ENCODE data around the gene CAPN15. TPM values are rescaled to one million over a fixed set of nuclear protein-coding genes. Genes with fewer than 3 reads are reported as not detected.

CAPN15 gene
- polyA plus RNA-seq, 3 donors = 3.4 to 42.6 (median 3.9) TPM

GRCh38 chr16:564690-565418 lies 37.3 kb downstream of the CAPN15 start:
- intact Hi-C loops (cut with micrococcal nuclease) = no loop called here
- Histone ChIP-seq H3K27me3 (ENCODE audit: control insufficient read depth in 2 of 2, insufficient read depth in 2 of 2, low read length in 2 of 2) (peaks cover 5 to 12% of the 10 kb centered on the region in 2 donors), H2AFZ (ENCODE audit: insufficient read depth, low read depth, low read length, poor library complexity, severe bottlenecking) (no peak overlapping the region), H3K4me2 (replicated peaks; ENCODE audit: extremely low read depth, low read length, poor library complexity, severe bottlenecking) (no peak overlapping the region), H3K4me1 (ENCODE audit: control insufficient read depth in 1 of 2, insufficient read depth in 2 of 2, low read length in 2 of 2) (peaks cover 18 to 26% of the 10 kb centered on the region in 2 donors), H4K20me1 (ENCODE audit: insufficient read depth, low read length) (no peaks in the 10 kb centered on the region), H3K79me2 (ENCODE audit: insufficient read depth, low read length) (no peaks in the 10 kb centered on the region), H3K36me3 (replicated peaks in 1 of 2; ENCODE audit: control insufficient read depth in 1 of 2, insufficient read depth in 2 of 2, low read length in 2 of 2) (no peaks in the 10 kb centered on the region), H3K4me3 (replicated peaks in 1 of 3; ENCODE audit: low read depth in 2 of 3, low read length in 3 of 3) (no peak overlapping the region), H3K9me3 (replicated peaks in 1 of 2; ENCODE audit: control insufficient read depth in 1 of 2, insufficient read depth in 1 of 2, low read length in 2 of 2) (no peaks in the 10 kb centered on the region), H3K9ac (ENCODE audit: insufficient read depth, low read length, poor library complexity, severe bottlenecking) (no peak overlapping the region), H3K27ac (ENCODE audit: low read depth in 1 of 2, low read length in 2 of 2) (no peak overlapping the region)
- peaks cover 0 to 2% (median 0%) of the 10 kb centered on the region in 7 donors for H3K9me3 Mint-ChIP-seq
- peaks cover 16% of the 10 kb centered on the region for H3K4me1 Mint-ChIP-seq
- 93% methylated on average over 41 of the region's 42 CpGs for WGBS (ENCODE audit: insufficient coverage)
- DNase-seq = no peak
- H3K36me3 Mint-ChIP-seq = no peaks in the 10 kb centered on the region
- H3K27ac Mint-ChIP-seq = no peak overlapping the region
- H3K27me3 Mint-ChIP-seq (ENCODE audit: low read depth in 3 of 3) = peaks cover 11 to 19% (median 19%) of the 10 kb centered on the region in 3 donors
- TF ChIP-seq, protein P1, sequence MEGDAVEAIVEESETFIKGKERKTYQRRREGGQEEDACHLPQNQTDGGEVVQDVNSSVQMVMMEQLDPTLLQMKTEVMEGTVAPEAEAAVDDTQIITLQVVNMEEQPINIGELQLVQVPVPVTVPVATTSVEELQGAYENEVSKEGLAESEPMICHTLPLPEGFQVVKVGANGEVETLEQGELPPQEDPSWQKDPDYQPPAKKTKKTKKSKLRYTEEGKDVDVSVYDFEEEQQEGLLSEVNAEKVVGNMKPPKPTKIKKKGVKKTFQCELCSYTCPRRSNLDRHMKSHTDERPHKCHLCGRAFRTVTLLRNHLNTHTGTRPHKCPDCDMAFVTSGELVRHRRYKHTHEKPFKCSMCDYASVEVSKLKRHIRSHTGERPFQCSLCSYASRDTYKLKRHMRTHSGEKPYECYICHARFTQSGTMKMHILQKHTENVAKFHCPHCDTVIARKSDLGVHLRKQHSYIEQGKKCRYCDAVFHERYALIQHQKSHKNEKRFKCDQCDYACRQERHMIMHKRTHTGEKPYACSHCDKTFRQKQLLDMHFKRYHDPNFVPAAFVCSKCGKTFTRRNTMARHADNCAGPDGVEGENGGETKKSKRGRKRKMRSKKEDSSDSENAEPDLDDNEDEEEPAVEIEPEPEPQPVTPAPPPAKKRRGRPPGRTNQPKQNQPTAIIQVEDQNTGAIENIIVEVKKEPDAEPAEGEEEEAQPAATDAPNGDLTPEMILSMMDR (IDR thresholded peaks at IDR 0.05) = no peak
- H3K4me3 Mint-ChIP-seq = no peak overlapping the region

GRCh38 chr16:565419-566330 lies 38.2 kb downstream of the CAPN15 start:
- Mint-ChIP-seq H3K36me3 (no peaks in the 10 kb centered on the region), H3K27me3 (ENCODE audit: low read depth in 3 of 3) (peaks cover 11 to 19% (median 19%) of the 10 kb centered on the region in 3 donors), H3K4me3 (no peak overlapping the region), H3K4me1 (peaks cover 21% of the 10 kb centered on the region), H3K27ac (no peak overlapping the region), H3K9me3 (peaks cover 0 to 2% (median 1%) of the 10 kb centered on the region in 7 donors)
- Histone ChIP-seq H3K4me2 (replicated peaks; ENCODE audit: extremely low read depth, low read length, poor library complexity, severe bottlenecking) (no peak overlapping the region), H3K27me3 (ENCODE audit: control insufficient read depth in 2 of 2, insufficient read depth in 2 of 2, low read length in 2 of 2) (peaks cover 5 to 12% of the 10 kb centered on the region in 2 donors), H3K9ac (ENCODE audit: insufficient read depth, low read length, poor library complexity, severe bottlenecking) (no peak overlapping the region), H3K36me3 (replicated peaks in 1 of 2; ENCODE audit: control insufficient read depth in 1 of 2, insufficient read depth in 2 of 2, low read length in 2 of 2) (no peaks in the 10 kb centered on the region), H3K27ac (ENCODE audit: low read depth in 1 of 2, low read length in 2 of 2) (no peak overlapping the region), H2AFZ (ENCODE audit: insufficient read depth, low read depth, low read length, poor library complexity, severe bottlenecking) (peak overlapping the region; percentile 75), H3K4me1 (ENCODE audit: control insufficient read depth in 1 of 2, insufficient read depth in 2 of 2, low read length in 2 of 2) (peaks cover 23 to 33% of the 10 kb centered on the region in 2 donors), H3K79me2 (ENCODE audit: insufficient read depth, low read length) (peaks cover 2% of the 10 kb centered on the region), H4K20me1 (ENCODE audit: insufficient read depth, low read length) (no peaks in the 10 kb centered on the region), H3K9me3 (replicated peaks in 1 of 2; ENCODE audit: control insufficient read depth in 1 of 2, insufficient read depth in 1 of 2, low read length in 2 of 2) (no peaks in the 10 kb centered on the region), H3K4me3 (replicated peaks in 1 of 3; ENCODE audit: low read depth in 2 of 3, low read length in 3 of 3) (no peak overlapping the region)
- WGBS (ENCODE audit: insufficient coverage) = 89% methylated on average over 30 of the region's 35 CpGs
- DNase-seq = no peak
- intact Hi-C loops (cut with micrococcal nuclease) = no loop called here
- TF ChIP-seq, protein P1 (IDR thresholded peaks at IDR 0.05) = no peak

Data from CD14-positive monocyte (primary cell).